ENCODE measurements around the gene RFC4. TPM values are rescaled to one million over a fixed set of nuclear protein-coding genes. Genes with fewer than 3 reads are reported as not detected.

RFC4 gene
- total RNA-seq, 4 donors from 2014 or later, result 8.1 to 12.2 (median 10.5) TPM

GRCh38 chr3:186849374-186849975, 43.2 kb upstream of the RFC4 start:
- no peaks in the 10 kb centered on the region for H3K4me1 ChIP-seq
- ATAC-seq, result no peak
- H3K4me3 ChIP-seq, result no peak overlapping the region
- no peaks in the 10 kb centered on the region for H3K36me3 ChIP-seq
- no peaks in the 10 kb centered on the region for H3K9me3 ChIP-seq
- no peak overlapping the region for H3K27ac ChIP-seq
- TF ChIP-seq EP300 (IDR thresholded peaks at IDR 0.05), result no peak
- TF ChIP-seq, protein P1, sequence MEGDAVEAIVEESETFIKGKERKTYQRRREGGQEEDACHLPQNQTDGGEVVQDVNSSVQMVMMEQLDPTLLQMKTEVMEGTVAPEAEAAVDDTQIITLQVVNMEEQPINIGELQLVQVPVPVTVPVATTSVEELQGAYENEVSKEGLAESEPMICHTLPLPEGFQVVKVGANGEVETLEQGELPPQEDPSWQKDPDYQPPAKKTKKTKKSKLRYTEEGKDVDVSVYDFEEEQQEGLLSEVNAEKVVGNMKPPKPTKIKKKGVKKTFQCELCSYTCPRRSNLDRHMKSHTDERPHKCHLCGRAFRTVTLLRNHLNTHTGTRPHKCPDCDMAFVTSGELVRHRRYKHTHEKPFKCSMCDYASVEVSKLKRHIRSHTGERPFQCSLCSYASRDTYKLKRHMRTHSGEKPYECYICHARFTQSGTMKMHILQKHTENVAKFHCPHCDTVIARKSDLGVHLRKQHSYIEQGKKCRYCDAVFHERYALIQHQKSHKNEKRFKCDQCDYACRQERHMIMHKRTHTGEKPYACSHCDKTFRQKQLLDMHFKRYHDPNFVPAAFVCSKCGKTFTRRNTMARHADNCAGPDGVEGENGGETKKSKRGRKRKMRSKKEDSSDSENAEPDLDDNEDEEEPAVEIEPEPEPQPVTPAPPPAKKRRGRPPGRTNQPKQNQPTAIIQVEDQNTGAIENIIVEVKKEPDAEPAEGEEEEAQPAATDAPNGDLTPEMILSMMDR (IDR thresholded peaks at IDR 0.05), result peak in 2 of 4 experiments; percentile 11 to 35
- WGBS, 2 donors (ENCODE audit: low coverage in 1 of 2), result 0 to 13% methylated on average over 1 of the region's 1 CpG
- H3K27me3 ChIP-seq, result peaks cover 27% of the 10 kb centered on the region

GRCh38 chr3:186847437-186847836, 41.2 kb upstream of the RFC4 start:
- no peak overlapping the region for H3K4me3 ChIP-seq
- H3K4me1 ChIP-seq, result no peaks in the 10 kb centered on the region
- no peak for ATAC-seq
- no peak overlapping the region for H3K27ac ChIP-seq
- no peaks in the 10 kb centered on the region for H3K36me3 ChIP-seq
- no peaks in the 10 kb centered on the region for H3K9me3 ChIP-seq
- H3K27me3 ChIP-seq, result peaks cover 35% of the 10 kb centered on the region
- TF ChIP-seq POLR2AphosphoS5 (IDR thresholded peaks at IDR 0.05) (no peak), POLR2A (IDR thresholded peaks at IDR 0.05) (no peak), EP300 (IDR thresholded peaks at IDR 0.05) (no peak)
- TF ChIP-seq, protein P1 (IDR thresholded peaks at IDR 0.05), result no peak
- 52 to 54% methylated on average over 2 of the region's 2 CpGs for WGBS, 2 donors (ENCODE audit: low coverage in 1 of 2)

GRCh38 chr3:186845756-186846155, 39.5 kb upstream of the RFC4 start:
- no peak overlapping the region for H3K27ac ChIP-seq
- H3K9me3 ChIP-seq, result no peaks in the 10 kb centered on the region
- TF ChIP-seq POLR2A (IDR thresholded peaks at IDR 0.05) (no peak), EP300 (IDR thresholded peaks at IDR 0.05) (no peak), POLR2AphosphoS5 (IDR thresholded peaks at IDR 0.05) (no peak)
- TF ChIP-seq, protein P1 (IDR thresholded peaks at IDR 0.05), result no peak
- no peak for ATAC-seq
- no peaks in the 10 kb centered on the region for H3K4me1 ChIP-seq
- no peak overlapping the region for H3K4me3 ChIP-seq
- H3K36me3 ChIP-seq, result no peaks in the 10 kb centered on the region
- H3K27me3 ChIP-seq, result peaks cover 35% of the 10 kb centered on the region
- WGBS, 2 donors (ENCODE audit: low coverage in 1 of 2), result 60 to 63% methylated on average over 3 to 10 of the region's 10 CpGs

DNA sequence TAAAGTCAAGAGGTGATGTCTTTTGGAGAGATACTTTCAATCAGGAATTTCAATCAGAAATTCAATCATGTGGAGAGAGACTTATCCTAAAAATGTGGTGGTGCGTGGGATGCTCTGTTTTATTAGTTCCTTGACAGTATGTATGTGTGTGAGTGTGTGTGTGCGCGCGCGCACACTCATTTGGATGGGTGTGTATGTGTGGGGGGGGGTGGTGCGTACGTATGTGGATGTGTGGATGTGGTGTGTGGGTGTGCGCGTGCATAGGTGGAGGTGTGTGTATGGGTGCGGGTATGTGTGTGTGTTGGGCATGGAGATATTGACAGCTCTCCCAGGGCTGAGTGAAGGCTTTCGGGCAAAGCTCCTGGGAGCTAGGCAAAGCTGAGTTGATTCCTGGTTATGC, 38.6 kb upstream of the RFC4 start:
- no peak overlapping the region for H3K4me3 ChIP-seq
- ATAC-seq, result no peak
- peaks cover 35% of the 10 kb centered on the region for H3K27me3 ChIP-seq
- no peak overlapping the region for H3K27ac ChIP-seq
- WGBS, 2 donors (ENCODE audit: low coverage in 1 of 2), result 86 to 94% methylated on average over 6 to 11 of the region's 11 CpGs
- TF ChIP-seq, protein P1 (IDR thresholded peaks at IDR 0.05), result no peak
- no peak for TF ChIP-seq EP300 (IDR thresholded peaks at IDR 0.05)
- no peak for TF ChIP-seq POLR2AphosphoS5 (IDR thresholded peaks at IDR 0.05)
- TF ChIP-seq POLR2A (IDR thresholded peaks at IDR 0.05), result no peak
- no peaks in the 10 kb centered on the region for H3K36me3 ChIP-seq
- H3K9me3 ChIP-seq, result no peaks in the 10 kb centered on the region
- no peaks in the 10 kb centered on the region for H3K4me1 ChIP-seq

GRCh38 chr3:186843039-186843432, 36.8 kb upstream of the RFC4 start:
- WGBS, 2 donors (ENCODE audit: low coverage in 1 of 2), result 75% methylated on average over 1 of the region's 3 CpGs; no CpG with 5 or more reads in 1 of the 2 donors
- no peak for ATAC-seq

More at GRCh38 chr3:186843039-186843432, 36.8 kb upstream of the RFC4 start:
- H3K9me3 ChIP-seq, result no peaks in the 10 kb centered on the region
- H3K4me1 ChIP-seq, result no peaks in the 10 kb centered on the region
- H3K36me3 ChIP-seq, result no peaks in the 10 kb centered on the region
- H3K27ac ChIP-seq, result no peak overlapping the region
- no peak overlapping the region for H3K4me3 ChIP-seq
- H3K27me3 ChIP-seq, result peaks cover 35% of the 10 kb centered on the region
- TF ChIP-seq, protein P1 (IDR thresholded peaks at IDR 0.05), result no peak
- TF ChIP-seq EP300 (IDR thresholded peaks at IDR 0.05) (no peak), POLR2AphosphoS5 (IDR thresholded peaks at IDR 0.05) (no peak), POLR2A (IDR thresholded peaks at IDR 0.05) (no peak)

Data from gastroesophageal sphincter (tissue), 4 donors.